Measurements from ENCODE around the gene SIRPA.

GRCh38 chr20:1896484-1897258 is 1.5 kb downstream of the SIRPA start:
- TF ChIP-seq CTCF (IDR thresholded peaks at IDR 0.05; ENCODE audit: poor library complexity, severe bottlenecking) (no peak), RAD21 (conservative IDR thresholded peaks at IDR 0.05) (no peak), SMC3 (conservative IDR thresholded peaks at IDR 0.05; ENCODE audit: poor library complexity) (no peak), EP300 (conservative IDR thresholded peaks at IDR 0.05; ENCODE audit: poor library complexity, severe bottlenecking) (no peak), EZH2 (IDR thresholded peaks at IDR 0.05; ENCODE audit: borderline replicate concordance, insufficient read depth, low read length, poor library complexity, severe bottlenecking) (no peak), MXI1 (conservative IDR thresholded peaks at IDR 0.05; ENCODE audit: poor library complexity, severe bottlenecking) (no peak), POLR2AphosphoS5 (IDR thresholded peaks at IDR 0.05) (no peak)

All from neural cell (in vitro differentiated cells).